LHCN-M2 (cell line): ENCODE results near the gene APMAP. TPM values are rescaled to one million over a fixed set of nuclear protein-coding genes. Genes with fewer than 3 reads are reported as not detected.

Experiments used
- DNase-seq: peaks from one replicate; pipeline ENCODE4 v3.0.0-alpha.2; 2012; ENCODE audit warnings: low read depth
- total RNA-seq: library from RNA; depleted of rRNA; stranded (reverse); fragments of >200 nt; gene quantifications from 2 replicates; pipeline ENCODE4 v1.2.3, GENCODE V29; 2014

Gene APMAP
- total RNA-seq, 1 experiment from 2014 or later, result 127 TPM

- no peak for DNase-seq
These were observed 31.6 kb upstream of the APMAP start for GRCh38 chr20:25024171-25024570.

- DNase-seq, result no peak
These were observed 30.8 kb upstream of the APMAP start for GRCh38 chr20:25023356-25023755.

- no peak for DNase-seq
These were observed 30.1 kb upstream of the APMAP start for GRCh38 chr20:25022680-25023079.

GRCh38 chr20:25021336-25021735 is 28.8 kb upstream of the APMAP start:
- DNase-seq, result no peak

GRCh38 chr20:25020901-25021301 is 28.4 kb upstream of the APMAP start:
- no peak for DNase-seq

- DNase-seq, result no peak
These were observed 27.8 kb upstream of the APMAP start for GRCh38 chr20:25020345-25020744.

GRCh38 chr20:25019381-25020155 is 27.0 kb upstream of the APMAP start:
- DNase-seq, result no peak

GRCh38 chr20:25018841-25019240 is 26.3 kb upstream of the APMAP start:
- no peak for DNase-seq

GRCh38 chr20:25018425-25018824 is 25.9 kb upstream of the APMAP start:
- no peak for DNase-seq

GRCh38 chr20:25017257-25017803 is 24.8 kb upstream of the APMAP start:
- DNase-seq, result no peak

- DNase-seq, result no peak
These were observed 23.9 kb upstream of the APMAP start for GRCh38 chr20:25016471-25016870.

- DNase-seq, result no peak
These were observed 23.4 kb upstream of the APMAP start for GRCh38 chr20:25015986-25016385.

- no peak for DNase-seq
These were observed 22.3 kb upstream of the APMAP start for GRCh38 chr20:25014816-25015215.

- DNase-seq, result no peak
These were observed 21.2 kb upstream of the APMAP start for GRCh38 chr20:25013478-25014380.

- no peak for DNase-seq
These were observed 20.2 kb upstream of the APMAP start for GRCh38 chr20:25012616-25013189.

- DNase-seq, result no peak
These were observed 19.3 kb upstream of the APMAP start for GRCh38 chr20:25011831-25012241.

- DNase-seq, result no peak
These were observed 18.7 kb upstream of the APMAP start for GRCh38 chr20:25011261-25011660.

GRCh38 chr20:25009218-25010145 is 16.9 kb upstream of the APMAP start:
- peak; percentile 22 for DNase-seq

- no peak for DNase-seq
These were observed 16.1 kb upstream of the APMAP start for GRCh38 chr20:25008388-25009217.
